Activated T-cell treated with anti-CD3 and anti-CD28 coated beads, Interleukin-2, amount 50 U/mL, for 48 hours (primary cell): ENCODE results near the gene TMEM25.
A peak's percentile ranks its signal among the peaks of the same experiment; 100 is the strongest.
"Not testable (repeated sequence)": the region's sequence is repeated elsewhere in the genome, so short reads cannot be mapped to it uniquely, and the experiment has no call there.

Source experiments
- DNase-seq, 2 experiments: peaks; one replicate each; pipeline ENCODE4 v3.0.0-alpha.2; 2020

Gene TMEM25

DNA sequence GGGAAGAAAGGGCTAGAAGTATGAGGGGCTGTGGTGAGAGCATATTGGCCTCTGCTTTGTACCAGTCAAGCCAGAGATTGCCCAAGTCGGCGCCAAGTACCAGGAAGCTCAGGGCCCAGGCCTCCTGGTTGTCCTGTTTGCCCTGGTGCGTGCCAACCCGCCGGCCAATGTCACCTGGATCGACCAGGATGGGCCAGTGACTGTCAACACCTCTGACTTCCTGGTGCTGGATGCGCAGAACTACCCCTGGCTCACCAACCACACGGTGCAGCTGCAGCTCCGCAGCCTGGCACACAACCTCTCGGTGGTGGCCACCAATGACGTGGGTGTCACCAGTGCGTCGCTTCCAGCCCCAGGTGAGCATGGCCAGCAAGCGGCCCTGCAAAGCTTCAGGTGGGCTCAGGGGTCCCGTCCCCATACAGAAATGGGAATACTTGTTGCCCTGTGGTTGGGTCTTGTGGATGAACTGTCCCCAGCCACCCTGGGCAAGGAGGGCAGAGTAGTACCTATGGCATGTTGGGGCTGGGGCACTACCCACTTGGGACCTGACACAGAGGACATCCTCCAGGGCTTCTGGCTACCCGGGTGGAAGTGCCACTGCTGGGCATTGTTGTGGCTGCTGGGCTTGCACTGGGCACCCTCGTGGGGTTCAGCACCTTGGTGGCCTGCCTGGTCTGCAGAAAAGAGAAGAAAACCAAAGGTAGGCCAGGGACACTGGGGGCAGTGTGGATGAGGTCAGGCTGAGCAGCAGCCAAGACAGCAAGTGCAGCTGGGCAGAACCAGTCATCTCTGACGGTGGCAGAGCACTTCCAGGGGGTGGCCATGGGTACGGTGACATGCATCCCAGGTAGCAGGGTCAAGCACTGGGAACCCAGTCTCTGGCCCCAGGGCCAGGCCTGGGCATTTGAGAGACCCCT, 2.1 kb downstream of the TMEM25 start:
- no peak for DNase-seq

DNA sequence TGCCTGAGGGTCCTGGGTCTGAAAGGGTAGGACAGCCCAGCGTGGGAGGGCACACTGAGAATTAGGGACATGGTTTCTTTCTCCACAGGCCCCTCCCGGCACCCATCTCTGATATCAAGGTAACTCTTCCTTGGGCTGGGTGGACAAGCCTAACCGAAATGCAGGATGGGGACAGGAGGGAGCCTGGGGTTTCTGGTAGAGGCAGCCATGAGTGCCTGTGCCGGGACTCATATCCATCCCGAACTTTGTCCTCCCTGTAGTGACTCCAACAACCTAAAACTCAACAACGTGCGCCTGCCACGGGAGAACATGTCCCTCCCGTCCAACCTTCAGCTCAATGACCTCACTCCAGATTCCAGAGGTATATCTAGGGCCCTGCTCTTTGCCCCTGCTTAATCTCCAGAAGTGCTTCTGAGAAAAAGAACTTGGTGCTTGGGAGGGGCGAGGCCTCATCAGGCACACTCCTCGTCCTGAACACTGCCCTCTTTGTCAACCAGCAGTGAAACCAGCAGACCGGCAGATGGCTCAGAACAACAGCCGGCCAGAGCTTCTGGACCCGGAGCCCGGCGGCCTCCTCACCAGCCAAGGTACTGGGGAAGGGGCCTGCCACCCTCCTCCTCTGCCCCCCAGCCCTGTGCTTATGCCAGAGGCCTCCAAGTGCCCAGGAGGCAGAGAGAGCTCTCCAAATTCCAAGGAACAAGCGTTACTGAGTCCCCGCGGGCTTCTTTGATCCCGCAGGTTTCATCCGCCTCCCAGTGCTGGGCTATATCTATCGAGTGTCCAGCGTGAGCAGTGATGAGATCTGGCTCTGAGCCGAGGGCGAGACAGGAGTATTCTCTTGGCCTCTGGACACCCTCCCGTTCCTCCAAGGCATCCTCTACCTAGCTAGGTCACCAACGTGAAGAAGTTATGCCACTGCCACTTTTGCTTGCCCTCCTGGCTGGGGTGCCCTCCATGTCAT, 3.1 kb downstream of the TMEM25 start:
- DNase-seq = no peak

DNA sequence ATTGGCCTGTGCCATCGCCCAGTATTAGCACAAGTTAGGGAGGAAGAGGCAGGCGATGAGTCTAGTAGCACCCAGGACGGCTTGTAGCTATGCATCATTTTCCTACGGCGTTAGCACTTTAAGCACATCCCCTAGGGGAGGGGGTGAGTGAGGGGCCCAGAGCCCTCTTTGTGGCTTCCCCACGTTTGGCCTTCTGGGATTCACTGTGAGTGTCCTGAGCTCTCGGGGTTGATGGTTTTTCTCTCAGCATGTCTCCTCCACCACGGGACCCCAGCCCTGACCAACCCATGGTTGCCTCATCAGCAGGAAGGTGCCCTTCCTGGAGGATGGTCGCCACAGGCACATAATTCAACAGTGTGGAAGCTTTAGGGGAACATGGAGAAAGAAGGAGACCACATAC, 4.3 kb downstream of the TMEM25 start:
- DNase-seq = no peak

DNA sequence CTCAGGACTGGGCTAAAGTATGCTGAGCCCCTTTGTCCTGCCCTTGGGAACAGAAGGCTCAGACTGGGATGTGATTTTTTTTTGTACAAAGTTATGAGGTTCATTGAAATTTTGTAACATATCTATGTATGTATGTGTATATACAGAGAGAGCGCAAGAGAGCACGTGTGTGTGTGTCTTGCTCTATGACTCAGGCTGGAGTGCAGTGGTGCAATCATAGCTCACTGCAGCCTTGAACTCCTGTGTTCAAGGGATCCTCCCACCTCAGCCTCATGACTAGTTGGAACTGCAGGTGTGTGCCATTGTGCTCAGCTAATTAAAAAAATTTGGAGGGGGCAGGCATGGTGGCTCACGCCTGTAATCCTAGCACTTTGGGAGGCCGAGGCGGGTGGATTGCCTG, 5.7 kb downstream of the TMEM25 start:
- no peak for DNase-seq

DNA sequence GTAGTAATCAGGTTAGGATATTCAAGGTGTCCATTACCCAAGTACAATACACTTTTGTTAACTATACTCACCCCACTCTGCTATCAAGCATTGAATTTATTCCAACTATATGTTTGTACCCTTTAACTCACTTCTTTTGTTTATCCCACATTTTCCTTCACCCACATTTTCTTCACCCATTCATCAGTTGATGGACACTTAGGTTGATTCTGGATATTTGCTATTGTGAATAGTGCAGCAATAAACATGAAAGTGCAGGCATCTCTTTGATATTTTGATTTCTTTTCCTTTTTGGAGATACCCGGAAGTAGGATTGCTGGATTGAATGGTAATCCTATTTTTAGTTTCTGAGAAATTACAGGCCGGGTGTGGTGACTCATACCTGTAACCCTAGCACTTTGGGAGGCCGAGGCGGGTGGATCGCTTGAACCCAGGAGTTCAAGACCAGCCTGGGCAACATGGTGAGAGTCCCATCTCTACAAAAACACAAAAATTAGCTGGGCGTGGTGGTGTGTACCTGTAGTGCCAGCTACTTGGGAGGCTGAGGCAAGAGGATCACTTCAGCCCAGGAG, 6.5 kb downstream of the TMEM25 start:
- no peak for DNase-seq

DNA sequence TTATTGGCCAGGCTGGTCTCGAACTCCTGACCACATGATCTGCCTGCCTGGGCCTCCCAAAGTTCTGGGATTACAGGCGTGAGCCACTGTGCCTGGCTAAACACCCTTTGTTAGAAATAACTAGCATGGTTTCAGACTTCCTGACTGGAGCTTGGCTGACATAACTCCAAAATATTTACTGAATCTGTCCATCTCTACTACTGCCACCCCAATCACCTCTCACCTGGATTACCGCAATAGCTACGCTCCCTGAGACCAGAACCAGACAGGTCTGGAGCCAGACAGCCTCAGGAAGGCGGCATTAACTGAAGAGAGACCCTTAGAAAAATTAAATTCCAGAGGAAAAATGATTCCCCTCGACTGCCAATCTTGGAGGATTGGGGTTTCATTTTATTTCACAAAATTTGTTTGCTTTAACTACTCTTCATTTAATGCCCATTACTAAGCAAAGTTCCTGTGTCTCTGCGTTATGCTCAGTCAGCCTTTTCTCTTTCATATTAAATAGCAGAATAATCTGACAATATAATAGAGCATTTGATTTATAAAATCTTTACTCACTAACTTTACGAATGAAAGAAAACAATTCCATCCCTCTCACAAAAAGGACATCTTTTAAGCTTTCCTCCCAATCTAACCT, 13.1 kb downstream of the TMEM25 start:
- DNase-seq = no peak

DNA sequence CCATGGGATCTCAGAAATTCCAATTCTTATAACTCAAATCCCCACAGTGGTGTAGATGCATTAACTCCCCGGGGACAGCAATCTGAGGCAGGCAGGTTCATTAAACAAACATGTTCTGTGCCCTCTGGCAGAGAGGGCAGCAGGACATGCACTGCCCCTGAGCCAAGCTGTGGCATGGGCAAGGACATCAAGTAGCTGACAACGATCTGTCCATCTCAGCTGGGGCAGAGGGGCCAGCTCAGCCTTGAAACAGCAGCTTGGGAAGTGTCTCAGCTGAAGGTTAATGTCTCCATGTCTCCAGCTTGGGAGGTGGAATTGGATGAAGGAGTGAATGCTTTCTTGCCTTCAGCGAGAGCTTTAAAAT, 13.6 kb downstream of the TMEM25 start:
- DNase-seq = no peak

DNA sequence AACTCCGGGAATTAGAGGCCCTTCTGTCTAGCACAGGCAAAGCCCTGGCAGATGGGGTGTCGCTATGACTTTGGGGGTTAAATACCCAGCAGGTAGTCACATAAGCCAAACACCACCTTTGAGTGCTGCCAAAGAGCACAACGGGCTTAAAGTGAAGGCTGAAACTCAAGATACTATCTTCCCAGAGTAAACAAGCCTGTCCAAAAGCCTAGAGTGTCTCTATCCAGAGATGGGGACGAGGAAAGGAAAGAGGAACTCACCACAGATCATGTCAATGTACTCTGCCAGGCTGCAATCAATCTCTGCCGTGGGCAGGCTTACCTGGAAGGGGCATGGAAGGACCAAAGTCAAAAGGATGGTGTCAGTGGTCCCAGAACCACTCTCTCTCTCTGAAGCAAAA, 14.5 kb downstream of the TMEM25 start:
- no peak for DNase-seq

DNA sequence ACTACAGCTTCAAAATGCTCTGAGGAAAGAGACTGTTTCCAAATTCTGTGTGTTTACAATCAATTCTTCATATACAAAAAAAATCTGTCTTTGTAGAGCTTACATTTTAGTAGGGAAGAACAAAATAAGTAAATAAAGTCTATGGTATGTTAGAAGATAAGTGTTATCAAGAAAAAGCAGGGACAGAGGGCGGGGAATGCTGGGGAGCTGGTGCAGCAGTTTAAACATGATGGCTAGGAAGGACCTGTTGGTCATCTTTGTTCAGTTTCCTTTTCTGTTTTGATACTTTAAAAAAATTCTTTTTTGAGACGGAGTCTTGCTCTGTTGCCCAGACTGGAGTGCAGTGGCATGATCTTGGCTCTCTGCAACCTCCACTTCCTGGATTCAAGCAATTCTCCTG, 16.1 kb downstream of the TMEM25 start:
- no peak for DNase-seq

DNA sequence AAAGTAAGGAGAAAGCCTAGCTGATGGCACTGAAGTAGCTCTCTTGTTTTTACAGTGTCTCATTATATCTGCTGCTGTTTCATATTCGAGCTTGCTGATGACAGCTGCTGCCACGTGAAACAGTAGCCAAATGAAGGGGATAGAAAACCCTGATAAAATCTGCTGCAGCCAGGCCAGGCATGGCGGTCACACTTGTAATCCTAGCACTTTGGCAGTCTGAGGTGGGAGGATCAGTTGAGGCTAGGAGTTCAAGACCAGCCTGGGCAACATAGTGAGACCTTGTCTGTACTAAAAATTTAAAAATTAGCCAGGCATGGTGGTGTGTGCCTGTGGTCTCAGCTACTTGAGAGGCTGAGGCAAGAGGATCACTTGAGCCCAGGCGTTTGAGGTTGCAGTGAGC, 21.3 kb downstream of the TMEM25 start:
- DNase-seq = no peak

DNA sequence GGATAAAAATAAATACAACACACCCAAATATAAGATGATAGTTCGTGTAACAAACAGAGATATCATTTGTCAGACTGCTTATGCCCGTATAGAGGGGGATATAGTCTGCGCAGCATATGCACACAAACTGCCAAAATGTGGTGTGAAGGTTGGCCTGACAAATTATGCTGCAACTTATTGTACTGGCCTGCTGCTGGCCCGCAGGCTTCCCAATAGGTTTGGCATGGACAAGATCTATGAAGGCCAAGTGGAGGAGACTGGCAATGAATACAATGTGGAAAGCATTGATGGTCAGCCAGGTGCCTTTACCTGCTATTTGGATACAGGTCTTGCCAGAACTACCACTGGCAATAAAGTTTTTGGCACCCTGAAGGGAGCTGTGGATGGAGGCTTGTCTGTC, 29.8 kb downstream of the TMEM25 start:
- no peak for DNase-seq

DNA sequence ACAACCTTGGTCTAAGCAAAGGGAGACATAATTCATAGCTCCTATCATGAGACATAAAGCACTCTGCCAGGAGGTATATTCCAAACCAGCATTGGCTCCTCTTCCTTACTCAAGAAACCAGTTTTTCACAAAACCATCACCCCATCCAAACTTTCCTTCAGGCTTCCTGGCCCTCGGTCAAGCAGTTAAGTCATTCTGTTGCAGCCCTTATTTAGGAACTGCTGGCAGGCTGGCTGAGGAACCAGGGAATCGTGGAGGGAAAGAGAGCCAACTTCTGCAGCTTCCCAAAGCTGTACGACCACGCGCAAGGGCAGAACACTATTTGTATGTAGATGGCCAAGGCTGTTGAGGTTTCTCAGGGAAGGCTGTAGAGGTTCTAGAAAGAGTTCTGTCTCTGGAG, 34.1 kb downstream of the TMEM25 start:
- DNase-seq = no peak

DNA sequence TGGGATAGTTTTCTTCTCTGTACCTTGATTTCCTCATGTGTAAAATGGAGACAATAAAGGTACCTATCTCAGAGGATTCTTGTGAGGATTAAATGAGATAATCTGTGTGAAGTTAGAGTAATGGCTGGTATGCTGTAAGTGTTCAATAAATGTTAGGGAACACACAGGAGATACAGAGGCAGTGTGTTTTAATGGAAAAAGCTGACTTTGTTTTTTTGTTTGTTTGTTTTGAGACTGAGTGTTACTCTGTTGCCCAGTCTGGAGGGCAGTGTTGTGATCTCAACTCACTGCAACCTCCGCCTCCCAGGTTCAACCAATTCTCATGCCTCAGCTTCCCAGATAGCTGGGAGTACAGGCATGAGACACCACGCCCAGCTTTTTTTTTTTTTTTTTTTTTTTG, 38.7 kb downstream of the TMEM25 start:
- DNase-seq = no peak

DNA sequence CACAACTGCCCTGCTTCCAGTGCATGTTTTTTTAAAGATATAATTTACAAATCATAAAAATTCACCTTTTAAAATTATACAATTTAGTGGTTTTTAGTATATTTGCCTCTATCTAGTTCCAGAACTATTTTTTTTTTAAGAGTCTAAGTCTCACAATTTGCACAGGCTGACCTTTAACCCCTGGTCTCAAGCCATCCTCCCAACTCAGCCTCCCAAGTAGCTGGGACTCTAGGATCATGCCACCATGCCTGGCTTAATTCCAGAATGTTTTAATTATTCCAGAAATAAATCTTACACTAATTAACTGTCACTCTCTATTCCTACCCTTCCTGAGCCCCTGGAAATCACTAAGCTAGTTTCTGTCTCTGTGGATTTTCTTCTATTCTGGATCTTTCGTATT, 39.8 kb downstream of the TMEM25 start:
- no peak for DNase-seq

DNA sequence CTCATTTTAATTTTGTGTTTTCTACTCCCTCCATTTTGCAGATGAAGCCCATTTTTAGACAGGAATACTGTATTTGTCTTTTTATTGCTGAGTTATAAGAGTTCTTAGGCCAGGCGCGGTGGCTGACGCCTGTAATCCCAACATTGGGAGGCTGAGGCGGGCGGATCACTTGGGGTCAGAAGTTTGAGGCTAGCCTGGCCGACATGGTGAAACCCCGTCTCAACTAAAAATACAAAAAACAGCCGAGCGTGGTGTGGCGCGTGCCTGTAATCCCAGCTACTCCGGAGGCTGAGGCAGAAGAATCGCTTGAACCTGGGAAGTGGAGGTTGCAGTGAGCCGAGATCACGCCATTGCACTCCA, 40.7 kb downstream of the TMEM25 start:
- DNase-seq = peak in 1 of 2 experiments; percentile 45

DNA sequence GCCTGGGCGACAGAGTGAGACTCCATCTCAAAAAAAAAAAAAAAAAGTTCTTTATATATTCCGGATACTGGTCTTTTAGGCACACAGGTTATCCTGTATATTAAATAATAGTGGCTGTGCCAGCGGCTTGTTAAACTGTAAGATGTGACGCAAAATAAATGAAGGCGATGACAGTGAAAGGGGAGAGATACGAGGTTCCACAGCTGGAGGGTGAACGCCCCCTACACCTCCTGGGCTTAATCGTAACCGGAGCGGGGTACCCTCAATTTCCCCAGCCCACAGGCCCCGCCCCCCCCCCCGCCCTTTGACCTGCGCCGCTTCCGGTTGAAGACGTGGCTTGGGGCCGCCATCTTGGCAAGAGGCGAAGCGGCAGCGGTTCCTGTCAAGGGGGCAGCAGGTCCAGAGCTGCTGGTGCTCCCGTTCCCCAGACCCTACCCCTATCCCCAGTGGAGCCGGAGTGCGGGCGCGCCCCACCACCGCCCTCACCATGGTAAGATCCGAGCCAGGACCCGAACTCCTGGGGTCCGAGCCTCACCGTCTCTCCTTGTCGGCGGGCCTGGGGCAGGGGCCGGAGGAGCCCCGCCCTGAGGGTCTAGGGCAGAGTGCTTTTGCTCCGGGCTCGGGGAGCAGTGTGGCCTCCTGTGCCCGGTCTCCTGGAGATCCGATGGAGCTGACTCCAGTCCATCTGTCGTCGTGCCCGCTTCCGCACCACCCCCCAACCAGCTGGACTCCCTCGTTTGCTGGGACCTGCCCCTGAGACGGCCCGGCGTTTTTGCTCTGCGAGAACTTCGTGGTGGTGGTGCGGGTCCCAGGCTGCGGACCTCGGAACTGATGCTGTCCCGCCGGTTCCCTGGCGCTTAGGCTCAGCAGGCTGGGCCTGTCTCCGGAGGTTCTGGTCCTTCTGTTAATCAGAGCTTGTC, 41.3 kb downstream of the TMEM25 start, which contains the start of gene ARCN1:
ARCN1 (plus strand) TSS at position 349 of the 920 bp plus-strand sequence; CDS start at position 488, 139 bp downstream.
- peak; percentile 84 to 87 for DNase-seq

DNA sequence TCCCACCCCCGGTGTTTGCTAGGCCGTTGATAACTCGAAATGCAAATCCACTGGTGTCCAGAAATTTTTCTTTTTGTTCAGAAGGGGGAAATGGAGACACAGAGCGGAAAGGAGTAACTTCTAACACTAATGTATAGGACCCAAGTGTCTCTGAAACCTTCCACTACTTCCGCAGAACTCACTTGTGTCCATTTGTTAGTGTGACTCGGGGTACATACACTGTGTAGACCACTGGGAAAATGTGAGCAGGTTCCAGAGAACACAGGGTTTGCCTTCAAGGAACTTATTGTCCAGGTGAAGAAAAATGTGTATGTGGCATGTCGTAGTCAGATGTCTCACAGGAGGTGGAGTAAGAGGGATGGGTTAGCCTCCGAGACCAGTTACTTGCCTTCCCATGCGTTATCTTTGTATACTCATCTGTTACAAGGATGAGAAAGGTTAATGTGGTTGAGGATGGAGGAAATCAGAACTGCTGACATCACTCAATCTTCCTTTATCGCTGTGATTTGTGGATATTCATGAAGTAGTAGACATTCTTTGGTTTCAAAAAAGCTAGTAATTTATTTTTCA, 42.1 kb downstream of the TMEM25 start:
- DNase-seq = peak; percentile 56 to 57

DNA sequence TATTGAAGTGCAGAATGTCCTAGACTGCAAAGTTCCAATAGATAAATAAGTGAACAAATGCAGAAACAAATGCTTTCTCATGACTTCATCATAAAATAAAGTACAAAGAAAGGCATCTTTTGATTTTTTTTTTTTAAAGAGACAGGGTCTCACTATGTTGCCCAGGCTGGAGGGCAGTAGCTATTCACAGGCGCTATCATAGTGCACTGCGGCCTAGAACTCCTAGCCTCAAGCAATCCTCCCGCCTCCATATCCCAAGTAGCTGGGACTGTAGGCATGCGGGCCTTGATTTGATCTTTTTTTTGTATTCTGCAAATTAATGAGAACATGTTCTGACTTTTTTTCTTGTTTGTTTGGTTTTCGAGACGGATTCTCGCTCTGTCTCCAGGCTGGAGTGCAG, 43.6 kb downstream of the TMEM25 start:
- DNase-seq = no peak

DNA sequence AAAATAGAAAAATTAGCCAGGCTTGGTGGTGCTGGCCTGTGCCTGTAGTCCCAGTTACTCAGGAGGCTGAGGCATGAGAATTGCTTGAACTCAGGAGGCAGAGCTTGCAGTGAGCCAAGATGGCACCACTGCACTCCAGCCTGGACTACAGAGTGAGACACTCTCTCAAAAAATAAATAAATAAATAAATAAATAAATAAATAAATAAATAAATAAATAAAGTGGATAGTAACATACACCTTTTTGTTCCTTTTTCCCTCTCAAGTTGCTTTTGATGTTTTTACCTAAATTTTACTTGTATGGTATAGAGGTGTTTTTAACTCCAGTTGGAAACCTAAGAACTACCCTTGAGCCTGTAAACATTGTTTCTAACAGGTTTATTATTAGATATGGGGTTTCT, 47.0 kb downstream of the TMEM25 start:
- not testable (repeated sequence) for DNase-seq

DNA sequence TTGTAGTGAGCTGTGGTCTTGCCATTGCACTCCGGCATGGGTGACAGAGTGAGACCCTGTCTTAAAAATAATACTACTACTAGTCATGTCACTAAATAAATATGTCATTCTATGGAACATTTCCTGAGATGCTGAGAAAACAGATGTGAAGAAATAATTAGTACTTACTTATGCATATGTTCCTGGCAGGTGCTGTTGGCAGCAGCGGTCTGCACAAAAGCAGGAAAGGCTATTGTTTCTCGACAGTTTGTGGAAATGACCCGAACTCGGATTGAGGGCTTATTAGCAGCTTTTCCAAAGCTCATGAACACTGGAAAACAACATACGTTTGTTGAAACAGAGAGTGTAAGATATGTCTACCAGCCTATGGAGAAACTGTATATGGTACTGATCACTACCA, 50.1 kb downstream of the TMEM25 start:
- DNase-seq = no peak
